Peyer's patch (tissue), 4 donors: ENCODE measurements around the gene OBI1.

Experiments used
- POLR2A ChIP-seq, 2 donors: fragments of 450-650 bp; IDR thresholded peaks; one replicate each; pipeline ENCODE4 v1.5.1; 2017; ENCODE audit warnings: antibody characterized with exemption in 2 of 2, mild to moderate bottlenecking in 2 of 2, moderate library complexity in 2 of 2
- TF ChIP-seq, protein P1 (sequence below), 6 experiments: fragments of 450-650 bp in 4 of 6; fragments of 200-600 bp in 2 of 6; sonication (generic) in 1 of 6; IDR thresholded peaks; one replicate each; pipeline ENCODE4 v1.5.1; 2017 to 2019; ENCODE audit warnings: antibody characterized with exemption in 6 of 6, mild to moderate bottlenecking in 3 of 6, moderate library complexity in 1 of 6

DNA sequence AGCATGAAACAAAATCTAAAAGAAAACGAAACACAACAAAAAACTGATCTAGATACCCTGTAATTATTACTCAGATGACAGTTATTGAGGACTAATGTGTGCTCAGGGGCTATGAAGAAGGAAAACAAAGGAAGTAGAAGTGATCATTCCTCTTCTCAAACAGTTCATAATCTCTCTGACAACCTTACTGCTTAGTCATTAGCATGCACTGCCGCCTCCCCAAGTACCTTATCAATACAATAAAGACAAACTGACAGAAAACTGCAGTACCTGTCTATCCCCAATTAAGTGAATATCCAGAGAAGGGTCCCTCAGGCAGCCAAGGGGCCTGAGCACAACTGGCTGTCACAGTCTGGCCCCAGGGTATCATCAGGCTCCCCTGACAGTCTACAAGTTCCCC lies 33.6 kb downstream of the OBI1 start:
- TF ChIP-seq, protein P1, sequence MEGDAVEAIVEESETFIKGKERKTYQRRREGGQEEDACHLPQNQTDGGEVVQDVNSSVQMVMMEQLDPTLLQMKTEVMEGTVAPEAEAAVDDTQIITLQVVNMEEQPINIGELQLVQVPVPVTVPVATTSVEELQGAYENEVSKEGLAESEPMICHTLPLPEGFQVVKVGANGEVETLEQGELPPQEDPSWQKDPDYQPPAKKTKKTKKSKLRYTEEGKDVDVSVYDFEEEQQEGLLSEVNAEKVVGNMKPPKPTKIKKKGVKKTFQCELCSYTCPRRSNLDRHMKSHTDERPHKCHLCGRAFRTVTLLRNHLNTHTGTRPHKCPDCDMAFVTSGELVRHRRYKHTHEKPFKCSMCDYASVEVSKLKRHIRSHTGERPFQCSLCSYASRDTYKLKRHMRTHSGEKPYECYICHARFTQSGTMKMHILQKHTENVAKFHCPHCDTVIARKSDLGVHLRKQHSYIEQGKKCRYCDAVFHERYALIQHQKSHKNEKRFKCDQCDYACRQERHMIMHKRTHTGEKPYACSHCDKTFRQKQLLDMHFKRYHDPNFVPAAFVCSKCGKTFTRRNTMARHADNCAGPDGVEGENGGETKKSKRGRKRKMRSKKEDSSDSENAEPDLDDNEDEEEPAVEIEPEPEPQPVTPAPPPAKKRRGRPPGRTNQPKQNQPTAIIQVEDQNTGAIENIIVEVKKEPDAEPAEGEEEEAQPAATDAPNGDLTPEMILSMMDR (IDR thresholded peaks at IDR 0.05) = no peak
- TF ChIP-seq POLR2A (IDR thresholded peaks at IDR 0.05) = no peak
